Body of pancreas (tissue), 4 donors: ENCODE data around the gene PLK4. TPM values are rescaled to one million over a fixed set of nuclear protein-coding genes. Genes with fewer than 3 reads are reported as not detected.

Experiments
- ATAC-seq: fragments of 150-250 bp; one replicate; pipeline ENCODE4 v1.9.1; 2016
- DNase-seq, 4 donors: peaks; one replicate each; pipeline ENCODE4 v3.0.0-alpha.2; 2019
- H3K27ac ChIP-seq, 4 donors: fragments of 200-600 bp; sonication (generic); 1 replicate in 3 of 4; 2 replicates in 1 of 4; pipeline versions ENCODE4 v1.5.1 to v1.6.1; 2016 to 2019; ENCODE audit warnings: mild to moderate bottlenecking in 1 of 4, mixed read lengths in 1 of 4, moderate library complexity in 1 of 4
- H3K27me3 ChIP-seq, 2 donors: fragments of 200-600 bp; sonication (generic); one replicate each; pipeline ENCODE4 v1.6.0; 2016; ENCODE audit warnings: mild to moderate bottlenecking in 1 of 2
- H3K36me3 ChIP-seq, 2 donors: fragments of 200-600 bp; sonication (generic); replicated peaks in 1 of 2; 2 replicates each; pipeline ENCODE4 v1.5.1; 2016; ENCODE audit warnings: low read depth in 2 of 2; ENCODE audit not compliant: insufficient read depth in 1 of 2
- H3K4me1 ChIP-seq: fragments of 200-600 bp; sonication (generic); one replicate; pipeline ENCODE4 v1.6.0; 2016
- H3K4me3 ChIP-seq, 2 donors: fragments of 200-600 bp; sonication (generic); 1 replicate in 1 of 2; 2 replicates in 1 of 2; pipeline ENCODE4 v1.5.1; 2016 to 2019
- H3K9me3 ChIP-seq, 3 donors: fragments of 200-600 bp; sonication (generic); 1 replicate in 2 of 3; 2 replicates in 1 of 3; pipeline ENCODE4 v1.5.1; 2016
- POLR2A ChIP-seq, 3 donors: fragments of 450-650 bp; IDR thresholded peaks; one replicate each; pipeline ENCODE4 v1.6.1; 2016; ENCODE audit warnings: antibody characterized with exemption in 3 of 3, mild to moderate bottlenecking in 2 of 3
- WGBS, 2 donors: methylation state at CpG; one replicate each; pipeline ENCODE4 v1.1.5; 2017; 5-methylcytosine and 5-hydroxymethylcytosine counted together
- intact Hi-C: fragments of 100-400 bp; cut with DNase I; formaldehyde crosslinking; loops from one replicate; pipeline ENCODE4 v1.15.1; 2023
- total RNA-seq, 2 donors: library from RNA; depleted of rRNA; stranded (reverse); fragments of >200 nt; gene quantifications; one replicate each; pipeline ENCODE4 v1.1.0, GENCODE V29; 2016
- TF ChIP-seq, protein P1 (sequence below), 7 experiments: fragments of 450-650 bp in 4 of 7; fragments of 200-600 bp in 3 of 7; sonication (generic) in 3 of 7; IDR thresholded peaks; one replicate each; pipeline ENCODE4 v1.5.1; 2016 to 2019; ENCODE audit warnings: antibody characterized with exemption in 7 of 7

The PLK4 gene
- total RNA-seq, 2 donors from 2014 or later = 1.8 TPM; not detected in 1

DNA sequence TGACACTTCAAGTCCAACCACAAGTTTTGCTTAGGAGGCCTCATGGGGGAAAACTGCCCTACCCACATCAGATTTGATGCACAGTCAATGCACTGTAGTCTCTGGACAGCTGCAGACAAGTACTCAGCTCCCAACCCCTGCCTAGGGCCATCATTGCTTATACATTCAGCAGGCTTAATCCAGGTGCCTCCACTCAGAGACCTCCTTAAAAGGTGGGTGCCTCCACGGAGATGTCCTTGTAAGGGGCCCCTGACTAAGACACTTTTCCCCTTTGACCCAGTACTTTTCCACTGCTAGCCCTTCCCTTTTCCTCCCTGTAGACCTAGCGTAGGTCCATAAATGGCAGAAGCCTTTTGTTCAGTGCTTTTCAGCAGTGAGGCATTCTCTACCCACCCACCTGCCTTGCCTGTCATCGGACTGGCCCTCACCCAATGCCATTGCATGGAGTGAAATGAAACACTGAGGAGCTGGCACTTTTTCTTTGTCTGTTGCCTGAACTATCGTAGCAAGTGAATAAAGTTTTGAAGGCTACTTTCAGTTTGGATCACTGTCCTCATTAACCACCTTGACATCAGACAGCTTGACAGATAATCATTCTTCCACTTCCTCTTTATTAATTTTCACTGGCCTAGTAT, 23.8 kb upstream of the PLK4 start:
- intact Hi-C loops = no loop called here
- H3K27ac ChIP-seq = no peak overlapping the region
- H3K36me3 ChIP-seq = no peaks in the 10 kb centered on the region
- peaks cover 9% of the 10 kb centered on the region for H3K4me1 ChIP-seq
- 78 to 88% methylated on average over 4 of the region's 4 CpGs for WGBS, 2 donors
- no peaks in the 10 kb centered on the region for H3K9me3 ChIP-seq
- ATAC-seq (no peak), DNase-seq (no peak)
- H3K4me3 ChIP-seq = no peak overlapping the region
- H3K27me3 ChIP-seq = no peaks in the 10 kb centered on the region
- TF ChIP-seq POLR2A (IDR thresholded peaks at IDR 0.05) = no peak
- TF ChIP-seq, protein P1, sequence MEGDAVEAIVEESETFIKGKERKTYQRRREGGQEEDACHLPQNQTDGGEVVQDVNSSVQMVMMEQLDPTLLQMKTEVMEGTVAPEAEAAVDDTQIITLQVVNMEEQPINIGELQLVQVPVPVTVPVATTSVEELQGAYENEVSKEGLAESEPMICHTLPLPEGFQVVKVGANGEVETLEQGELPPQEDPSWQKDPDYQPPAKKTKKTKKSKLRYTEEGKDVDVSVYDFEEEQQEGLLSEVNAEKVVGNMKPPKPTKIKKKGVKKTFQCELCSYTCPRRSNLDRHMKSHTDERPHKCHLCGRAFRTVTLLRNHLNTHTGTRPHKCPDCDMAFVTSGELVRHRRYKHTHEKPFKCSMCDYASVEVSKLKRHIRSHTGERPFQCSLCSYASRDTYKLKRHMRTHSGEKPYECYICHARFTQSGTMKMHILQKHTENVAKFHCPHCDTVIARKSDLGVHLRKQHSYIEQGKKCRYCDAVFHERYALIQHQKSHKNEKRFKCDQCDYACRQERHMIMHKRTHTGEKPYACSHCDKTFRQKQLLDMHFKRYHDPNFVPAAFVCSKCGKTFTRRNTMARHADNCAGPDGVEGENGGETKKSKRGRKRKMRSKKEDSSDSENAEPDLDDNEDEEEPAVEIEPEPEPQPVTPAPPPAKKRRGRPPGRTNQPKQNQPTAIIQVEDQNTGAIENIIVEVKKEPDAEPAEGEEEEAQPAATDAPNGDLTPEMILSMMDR (IDR thresholded peaks at IDR 0.05) = no peak

DNA sequence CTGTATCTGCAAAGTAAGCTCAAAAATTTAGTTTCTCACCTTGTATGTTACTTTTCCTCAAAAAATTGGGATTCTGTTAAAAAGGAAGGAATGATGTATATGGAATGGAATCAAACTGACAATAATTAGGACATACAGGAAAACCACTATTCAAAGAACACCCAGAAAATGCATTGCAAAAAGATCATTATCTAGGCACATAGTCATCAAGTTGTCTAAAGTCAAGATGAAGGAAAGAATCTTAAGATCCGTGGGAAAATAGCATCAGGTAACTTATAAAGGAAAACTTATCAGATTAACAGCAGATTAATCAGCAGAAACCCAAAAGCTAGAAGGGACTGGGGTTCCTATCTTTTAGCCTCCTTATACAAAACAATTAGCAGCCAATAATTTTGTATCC, 23.1 kb upstream of the PLK4 start:
- TF ChIP-seq, protein P1 (IDR thresholded peaks at IDR 0.05) = no peak
- Histone ChIP-seq H3K9me3 (no peaks in the 10 kb centered on the region), H3K4me3 (no peak overlapping the region), H3K36me3 (no peaks in the 10 kb centered on the region), H3K27ac (no peak overlapping the region), H3K27me3 (no peaks in the 10 kb centered on the region), H3K4me1 (peaks cover 9% of the 10 kb centered on the region)
- 70 to 77% methylated on average over 1 of the region's 1 CpG for WGBS, 2 donors
- no peak for DNase-seq
- intact Hi-C loops = no loop called here
- no peak for ATAC-seq

- no peak for DNase-seq
- Histone ChIP-seq H3K27ac (no peak overlapping the region), H3K4me3 (no peak overlapping the region), H3K36me3 (no peaks in the 10 kb centered on the region), H3K27me3 (no peaks in the 10 kb centered on the region), H3K9me3 (no peaks in the 10 kb centered on the region), H3K4me1 (no peaks in the 10 kb centered on the region)
- TF ChIP-seq, protein P1 (IDR thresholded peaks at IDR 0.05) = no peak
- TF ChIP-seq POLR2A (IDR thresholded peaks at IDR 0.05) = no peak
- 95 to 97% methylated on average over 2 of the region's 2 CpGs for WGBS, 2 donors
- intact Hi-C loops = no loop called here
- no peak for ATAC-seq
These were observed 12.5 kb upstream of the PLK4 start for GRCh38 chr4:127868196-127868595.

- intact Hi-C loops = no loop called here
- H3K9me3 ChIP-seq = no peaks in the 10 kb centered on the region
- H3K4me3 ChIP-seq = no peak overlapping the region
- ATAC-seq (no peak), DNase-seq (no peak)
- TF ChIP-seq, protein P1 (IDR thresholded peaks at IDR 0.05) = no peak
- TF ChIP-seq POLR2A (IDR thresholded peaks at IDR 0.05) = no peak
- H3K27ac ChIP-seq = no peak overlapping the region
- no peaks in the 10 kb centered on the region for H3K27me3 ChIP-seq
- H3K4me1 ChIP-seq = no peaks in the 10 kb centered on the region
- H3K36me3 ChIP-seq = no peaks in the 10 kb centered on the region
These were observed 10.4 kb upstream of the PLK4 start for GRCh38 chr4:127870281-127870680.

- H3K36me3 ChIP-seq = no peaks in the 10 kb centered on the region
- H3K27ac ChIP-seq = no peak overlapping the region
- DNase-seq (no peak), ATAC-seq (no peak)
- WGBS, 2 donors = 65 to 74% methylated on average over 3 of the region's 3 CpGs
- H3K9me3 ChIP-seq = no peaks in the 10 kb centered on the region
- TF ChIP-seq, protein P1 (IDR thresholded peaks at IDR 0.05) = no peak
- TF ChIP-seq POLR2A (IDR thresholded peaks at IDR 0.05) = no peak
- intact Hi-C loops = no loop called here
- H3K4me3 ChIP-seq = no peak overlapping the region
- no peaks in the 10 kb centered on the region for H3K4me1 ChIP-seq
- H3K27me3 ChIP-seq = no peaks in the 10 kb centered on the region
These were observed 10.0 kb upstream of the PLK4 start for GRCh38 chr4:127870688-127871087.
